Measurements from ENCODE around the gene TRIP4. TPM values are rescaled to one million over a fixed set of nuclear protein-coding genes. Genes with fewer than 3 reads are reported as not detected.
A peak's percentile ranks its signal among the peaks of the same experiment; 100 is the strongest.

Gene TRIP4
- total RNA-seq, 1 experiment from 2014 or later: 12.9 TPM

GRCh38 chr15:64503197-64503596 lies 115.6 kb downstream of the TRIP4 start:
- POLR2A ChIA-PET: interaction anchor here (0.6 kb wide), 1 partner anchor 169 kb away, joined by 3 read pairs; no protein-coding TSS in a partner anchor
- peak; percentile 44 for ATAC-seq

GRCh38 chr15:64503640-64504039 lies 116.0 kb downstream of the TRIP4 start:
- no peaks in the 10 kb centered on the region for H3K9me3 Mint-ChIP-seq
- peaks cover 28% of the 10 kb centered on the region for H3K36me3 Mint-ChIP-seq
- ATAC-seq: no peak
- POLR2A ChIA-PET: no interaction called here
- DNase-seq (ENCODE audit: low spot score): no peak
- no peak overlapping the region for H3K4me3 Mint-ChIP-seq
- H3K27me3 Mint-ChIP-seq (ENCODE audit: low read depth): no peaks in the 10 kb centered on the region
- peaks cover 25% of the 10 kb centered on the region for H3K4me1 Mint-ChIP-seq
- peak overlapping the region; percentile 0; the same call in 1 of the 2 replicates for H3K27ac Mint-ChIP-seq
- CTCF ChIA-PET: interaction anchor here (0.8 kb wide), 1 partner anchor 40 kb away, joined by 4 read pairs; no protein-coding TSS in a partner anchor
- TF ChIP-seq FOXP4 (CRISPR knock-in tag; IDR thresholded peaks at IDR 0.05): no peak
- no peak for TF ChIP-seq CBFB (CRISPR knock-in tag; IDR thresholded peaks at IDR 0.05; ENCODE audit: low read depth)
- TF ChIP-seq ELF4 (CRISPR knock-in tag; IDR thresholded peaks at IDR 0.05; ENCODE audit: low read depth): no peak
- TF ChIP-seq TP53 (CRISPR knock-in tag; IDR thresholded peaks at IDR 0.05): no peak
- TF ChIP-seq ZNF232 (CRISPR knock-in tag; IDR thresholded peaks at IDR 0.05): no peak
- TF ChIP-seq ZBTB21 (CRISPR knock-in tag; IDR thresholded peaks at IDR 0.05; ENCODE audit: borderline replicate concordance): no peak
- TF ChIP-seq PREB (CRISPR knock-in tag; IDR thresholded peaks at IDR 0.05; ENCODE audit: borderline replicate concordance): no peak
- TF ChIP-seq ZNF425 (CRISPR knock-in tag; conservative IDR thresholded peaks at IDR 0.05): no peak
- TF ChIP-seq NFE2L1 (CRISPR knock-in tag; IDR thresholded peaks at IDR 0.05): no peak
- no peak for TF ChIP-seq CREB1 (CRISPR knock-in tag; IDR thresholded peaks at IDR 0.05)
- no peak for TF ChIP-seq GABPB1 (CRISPR knock-in tag; IDR thresholded peaks at IDR 0.05)

More at GRCh38 chr15:64503197-64503596, 115.6 kb downstream of the TRIP4 start:
- Mint-ChIP-seq H3K36me3 (peaks cover 29% of the 10 kb centered on the region), H3K27ac (peak overlapping the region; percentile 77), H3K4me1 (peaks cover 25% of the 10 kb centered on the region), H3K27me3 (ENCODE audit: low read depth) (no peaks in the 10 kb centered on the region), H3K9me3 (no peaks in the 10 kb centered on the region), H3K4me3 (no peak overlapping the region)
- CTCF ChIA-PET: interaction anchor here (0.5 to 0.8 kb wide), 4 partner anchors 40 to 178 kb away, joined by 4 to 5 read pairs (median 4); no protein-coding TSS in a partner anchor
- DNase-seq (ENCODE audit: low spot score): no peak
- no peak for TF ChIP-seq MLX (CRISPR knock-in tag; IDR thresholded peaks at IDR 0.05)
- TF ChIP-seq SOX15 (CRISPR knock-in tag; IDR thresholded peaks at IDR 0.05): no peak
- no peak for TF ChIP-seq GRHL2 (CRISPR knock-in tag; IDR thresholded peaks at IDR 0.05; ENCODE audit: insufficient replicate concordance, severe bottlenecking)
- TF ChIP-seq E2F5 (CRISPR knock-in tag; IDR thresholded peaks at IDR 0.05): no peak
- no peak for TF ChIP-seq ELF4 (CRISPR knock-in tag; IDR thresholded peaks at IDR 0.05; ENCODE audit: low read depth)

Other genes starting within 250 kb of the TRIP4 start
- 5.9 to 6.1 TPM (median 5.9 TPM) in 3 replicates for gene SNX22, start 236.1 kb upstream of the TRIP4 start, total RNA-seq (2021)
- 469 to 495 TPM (median 485 TPM) in 3 replicates for gene PPIB, start 224.8 kb upstream of the TRIP4 start, total RNA-seq (2021)
- gene CSNK1G1, start 31.7 kb upstream of the TRIP4 start, total RNA-seq (2021): 14.9 to 19.3 TPM (median 15.3 TPM) in 3 replicates
- gene PCLAF, start 6.4 kb upstream of the TRIP4 start, total RNA-seq (2021): 27.2 to 41.6 TPM (median 41.5 TPM) in 3 replicates
- 45.9 to 47.4 TPM (median 46.3 TPM) in 3 replicates for gene ZNF609, start 72.7 kb downstream of the TRIP4 start, total RNA-seq (2021)